MM.1S (cell line): ENCODE measurements around the gene PTPRG.

ENCODE experiments used
- DNase-seq: peaks from one replicate; pipeline ENCODE4 v3.0.0-alpha.2; 2015
- H2AFZ ChIP-seq: fragments of 300-600 bp; sonication (generic); 2 replicates; pipeline ENCODE4 v1.6.0; 2016; ENCODE audit warnings: antibody characterized with exemption, low read length
- H3F3A ChIP-seq: fragments of 300-600 bp; sonication (generic); 2 replicates; pipeline ENCODE4 v1.6.1; 2016; ENCODE audit warnings: mild to moderate bottlenecking, antibody characterized with exemption, low read length, moderate library complexity, mixed read lengths; ENCODE audit not compliant: insufficient read depth
- H3K27ac ChIP-seq: fragments of 300-600 bp; sonication (generic); 2 replicates; pipeline ENCODE4 v1.5.1; 2016; ENCODE audit warnings: mild to moderate bottlenecking, low read length
- H3K27me3 ChIP-seq: fragments of 300-600 bp; sonication (generic); replicated peaks from 2 replicates; pipeline ENCODE4 v1.6.0; 2016; ENCODE audit warnings: low read length; ENCODE audit not compliant: insufficient read depth
- H3K36me3 ChIP-seq: fragments of 300-600 bp; sonication (generic); replicated peaks from 2 replicates; pipeline ENCODE4 v1.6.1; 2016; ENCODE audit warnings: mild to moderate bottlenecking, low read length, mixed read lengths; ENCODE audit not compliant: insufficient read depth
- H3K4me1 ChIP-seq: fragments of 300-600 bp; sonication (generic); 2 replicates; pipeline ENCODE4 v1.6.1; 2016; ENCODE audit warnings: low read length, mixed read lengths
- H3K4me2 ChIP-seq: fragments of 300-600 bp; sonication (generic); 2 replicates; pipeline ENCODE4 v1.6.0; 2016; ENCODE audit warnings: low read depth, low read length
- H3K4me3 ChIP-seq: fragments of 300-600 bp; sonication (generic); 2 replicates; pipeline ENCODE4 v1.5.1; 2016; ENCODE audit warnings: low read length, mixed read lengths
- H3K79me2 ChIP-seq: fragments of 300-600 bp; sonication (generic); 2 replicates; pipeline ENCODE4 v1.6.1; 2016; ENCODE audit warnings: mixed run types, low read length, mixed read lengths
- H3K9ac ChIP-seq: fragments of 300-600 bp; sonication (generic); 2 replicates; pipeline ENCODE4 v1.6.1; 2016; ENCODE audit warnings: low read length, mixed read lengths
- H3K9me2 ChIP-seq: fragments of 300-600 bp; sonication (generic); replicated peaks from 2 replicates; pipeline ENCODE4 v1.6.1; 2016; ENCODE audit warnings: mild to moderate bottlenecking, low read length, mixed read lengths; ENCODE audit not compliant: insufficient read depth
- H3K9me3 ChIP-seq: fragments of 300-600 bp; sonication (generic); replicated peaks from 2 replicates; pipeline ENCODE4 v1.6.1; 2016; ENCODE audit warnings: mild to moderate bottlenecking, low read length, mixed read lengths; ENCODE audit not compliant: insufficient read depth
- H4K20me1 ChIP-seq: fragments of 300-600 bp; sonication (generic); 2 replicates; pipeline ENCODE4 v1.6.1; 2016; ENCODE audit warnings: mild to moderate bottlenecking, low read length, moderate library complexity, mixed read lengths; ENCODE audit not compliant: insufficient read depth
- CTCF ChIP-seq: fragments of 300-600 bp; sonication (generic); IDR thresholded peaks from 2 replicates; pipeline ENCODE4 v1.5.1; 2016; ENCODE audit warnings: antibody characterized with exemption, low read length, mixed read lengths
- EZH2 ChIP-seq: fragments of 300-600 bp; sonication (generic); optimal IDR thresholded peaks from 2 replicates; pipeline ENCODE3; 2017; ENCODE audit warnings: low read depth, mild to moderate bottlenecking, antibody characterized with exemption, low read length, mixed read lengths
- EZH2phosphoT487 ChIP-seq: fragments of 300-600 bp; sonication (generic); IDR thresholded peaks from 2 replicates; pipeline ENCODE4 v1.6.1; 2018; ENCODE audit warnings: antibody characterized with exemption, low read length

PTPRG gene

GRCh38 chr3:62241279-62241678, 679.9 kb downstream of the PTPRG start:
- H3K27ac ChIP-seq: no peak overlapping the region
- no peaks in the 10 kb centered on the region for H3K9me2 ChIP-seq
- H3K9ac ChIP-seq: no peak overlapping the region
- no peak overlapping the region for H3K4me3 ChIP-seq
- no peaks in the 10 kb centered on the region for H3K27me3 ChIP-seq
- peaks cover 21% of the 10 kb centered on the region for H3K4me1 ChIP-seq
- H2AFZ ChIP-seq: no peak overlapping the region
- H3K79me2 ChIP-seq: no peaks in the 10 kb centered on the region
- H3F3A ChIP-seq: peaks cover 25% of the 10 kb centered on the region
- H3K4me2 ChIP-seq: no peak overlapping the region
- TF ChIP-seq CTCF (no peak), EZH2phosphoT487 (no peak), EZH2 (no peak)
- no peaks in the 10 kb centered on the region for H3K36me3 ChIP-seq
- no peaks in the 10 kb centered on the region for H3K9me3 ChIP-seq
- H4K20me1 ChIP-seq: no peaks in the 10 kb centered on the region
- no peak for DNase-seq

- H3F3A ChIP-seq: peaks cover 11% of the 10 kb centered on the region
- H3K4me2 ChIP-seq: no peak overlapping the region
- no peak for DNase-seq
- no peaks in the 10 kb centered on the region for H3K79me2 ChIP-seq
- H3K4me3 ChIP-seq: no peak overlapping the region
- TF ChIP-seq EZH2phosphoT487 (no peak), CTCF (no peak), EZH2 (no peak)
- H3K4me1 ChIP-seq: peaks cover 11% of the 10 kb centered on the region
- no peaks in the 10 kb centered on the region for H3K9me2 ChIP-seq
- no peaks in the 10 kb centered on the region for H3K36me3 ChIP-seq
- H2AFZ ChIP-seq: no peak overlapping the region
- no peaks in the 10 kb centered on the region for H3K9me3 ChIP-seq
- H3K27ac ChIP-seq: no peak overlapping the region
- H3K9ac ChIP-seq: no peak overlapping the region
- H4K20me1 ChIP-seq: no peaks in the 10 kb centered on the region
- H3K27me3 ChIP-seq: no peaks in the 10 kb centered on the region
Measured at GRCh38 chr3:62242831-62243509, 681.6 kb downstream of the PTPRG start.

- TF ChIP-seq CTCF (no peak), EZH2 (no peak), EZH2phosphoT487 (no peak)
- no peaks in the 10 kb centered on the region for H3K9me3 ChIP-seq
- H3K4me1 ChIP-seq: 0 out of 2 replicates have a peak, but pooled peaks cover 5% of the 10 kb centered on the region
- no peaks in the 10 kb centered on the region for H3K9me2 ChIP-seq
- no peak overlapping the region for H2AFZ ChIP-seq
- H3K9ac ChIP-seq: no peak overlapping the region
- H3K4me2 ChIP-seq: no peak overlapping the region
- no peak overlapping the region for H3K4me3 ChIP-seq
- H3K27me3 ChIP-seq: no peaks in the 10 kb centered on the region
- no peaks in the 10 kb centered on the region for H3F3A ChIP-seq
- DNase-seq: no peak
- H3K27ac ChIP-seq: no peak overlapping the region
- no peaks in the 10 kb centered on the region for H4K20me1 ChIP-seq
- H3K79me2 ChIP-seq: no peaks in the 10 kb centered on the region
- no peaks in the 10 kb centered on the region for H3K36me3 ChIP-seq
Measured at GRCh38 chr3:62246094-62246493, 684.7 kb downstream of the PTPRG start.
